Upper lobe of left lung (tissue), 6 donors: ENCODE results near the gene NHLRC1. TPM values are rescaled to one million over a fixed set of nuclear protein-coding genes. Genes with fewer than 3 reads are reported as not detected.
A peak's percentile ranks its signal among the peaks of the same experiment; 100 is the strongest.

Experiments
- ATAC-seq, 2 donors: fragments of 200-7000 bp; cut with Tn5 transposase; one replicate each; pipeline ENCODE4 v1.9.1; 2022; ENCODE audit warnings: mild to moderate bottlenecking in 2 of 2, moderate library complexity in 2 of 2; ENCODE audit not compliant: low FRiP score in 2 of 2
- DNase-seq, 2 donors: peaks; one replicate each; pipeline ENCODE4 v3.0.0-alpha.2; 2019 to 2020
- H3K27ac ChIP-seq, 4 donors: fragments of 200-600 bp; sonication (generic); one replicate each; pipeline ENCODE4 v1.5.1; 2016 to 2019
- H3K27me3 ChIP-seq, 4 donors: fragments of 200-600 bp; sonication (generic); one replicate each; pipeline ENCODE4 v1.5.1; 2017 to 2019
- H3K36me3 ChIP-seq, 4 donors: fragments of 200-600 bp; sonication (generic); one replicate each; pipeline ENCODE4 v1.5.1; 2016 to 2019
- H3K4me1 ChIP-seq, 4 donors: fragments of 200-600 bp; sonication (generic); one replicate each; pipeline ENCODE4 v1.5.1; 2018 to 2019
- H3K4me3 ChIP-seq, 4 donors: fragments of 200-600 bp; sonication (generic); one replicate each; pipeline ENCODE4 v1.5.1; 2017 to 2019; ENCODE audit warnings: mild to moderate bottlenecking in 2 of 4, moderate library complexity in 1 of 4
- H3K9me3 ChIP-seq, 4 donors: fragments of 200-600 bp; sonication (generic); one replicate each; pipeline ENCODE4 v1.5.1; 2018 to 2019
- CTCF ChIP-seq, 6 experiments: fragments of 450-650 bp in 4 of 6; fragments of 200-600 bp in 2 of 6; sonication (generic) in 2 of 6; IDR thresholded peaks; one replicate each; pipeline ENCODE4 v1.5.1; 2016 to 2019; ENCODE audit warnings: antibody characterized with exemption in 6 of 6
- EP300 ChIP-seq, 4 donors: sonication (generic); formaldehyde crosslinking; IDR thresholded peaks; one replicate each; pipeline ENCODE4 v1.5.1; 2017; ENCODE audit warnings: antibody characterized with exemption in 4 of 4, control low read depth in 2 of 4
- POLR2A ChIP-seq, 4 donors: fragments of 450-650 bp; IDR thresholded peaks; one replicate each; pipeline ENCODE4 v1.5.1; 2016 to 2017; ENCODE audit warnings: antibody characterized with exemption in 4 of 4, mild to moderate bottlenecking in 2 of 4
- POLR2AphosphoS5 ChIP-seq, 2 donors: sonication (generic); formaldehyde crosslinking; IDR thresholded peaks; one replicate each; pipeline ENCODE4 v1.5.1; 2017; ENCODE audit warnings: antibody characterized with exemption in 2 of 2
- WGBS, 2 donors: methylation state at CpG; one replicate each; pipeline ENCODE4 v1.1.5; 2017 to 2018; 5-methylcytosine and 5-hydroxymethylcytosine counted together
- total RNA-seq, 6 donors: library from RNA; depleted of rRNA in 4 of 6; stranded (reverse); fragments of >200 nt in 4 of 6; gene quantifications; one replicate each; pipeline versions ENCODE4 v1.1.0 to v1.2.1, GENCODE V29; 2016 to 2021
- donor health status: DM: no; HTN: no; CAD: no; lungs with moderate emphysema.
- donor health status: DM: no; HTN: yes; CAD: no; lungs with severe emphysema.

Gene NHLRC1
- total RNA-seq, 6 donors from 2014 or later: 1.9 to 4.1 (median 3.0) TPM; not detected in 2

- no peaks in the 10 kb centered on the region for H3K36me3 ChIP-seq
- no peak overlapping the region for H3K4me3 ChIP-seq
- TF ChIP-seq EP300 (IDR thresholded peaks at IDR 0.05): no peak
- no peak for TF ChIP-seq POLR2AphosphoS5 (IDR thresholded peaks at IDR 0.05)
- TF ChIP-seq CTCF (IDR thresholded peaks at IDR 0.05): no peak
- no peak for TF ChIP-seq POLR2A (IDR thresholded peaks at IDR 0.05)
- peaks cover 0 to 5% (median 2%) of the 10 kb centered on the region in 4 donors for H3K9me3 ChIP-seq
- WGBS, 2 donors: 64 to 69% methylated on average over 1 of the region's 1 CpG
- DNase-seq (no peak), ATAC-seq (no peak)
- H3K4me1 ChIP-seq: no peaks in the 10 kb centered on the region
- no peaks in the 10 kb centered on the region for H3K27me3 ChIP-seq
- H3K27ac ChIP-seq: no peak overlapping the region
These were observed 31.1 kb downstream of the NHLRC1 start for GRCh38 chr6:18091382-18091781.

DNA sequence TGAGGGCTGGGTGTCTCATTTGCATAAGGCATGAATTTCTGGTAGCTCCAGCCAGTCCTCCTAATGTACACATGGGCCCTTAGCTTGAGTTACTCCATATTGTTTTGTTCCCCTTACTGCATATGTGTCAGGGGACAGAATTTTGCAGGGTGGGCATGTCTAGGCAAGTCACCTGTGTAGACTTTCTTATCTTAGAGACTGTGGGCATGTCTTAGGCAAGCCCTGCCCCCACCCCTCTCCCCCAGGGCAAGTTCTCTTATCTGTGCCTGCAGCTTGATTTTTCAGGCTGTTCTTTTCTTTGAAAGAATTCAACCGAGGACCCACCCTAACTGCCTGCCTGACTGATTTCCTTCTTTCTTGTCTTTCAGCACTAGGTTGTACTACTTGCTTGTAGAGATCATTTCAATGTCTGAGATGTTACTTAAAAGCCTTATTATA lies 32.1 kb downstream of the NHLRC1 start:
- 87 to 88% methylated on average over 1 of the region's 1 CpG for WGBS, 2 donors
- Histone ChIP-seq H3K4me3 (no peak overlapping the region), H3K4me1 (no peaks in the 10 kb centered on the region), H3K9me3 (peaks cover 0 to 5% (median 2%) of the 10 kb centered on the region in 4 donors), H3K27ac (no peak overlapping the region), H3K36me3 (no peaks in the 10 kb centered on the region), H3K27me3 (no peaks in the 10 kb centered on the region)
- TF ChIP-seq POLR2AphosphoS5 (IDR thresholded peaks at IDR 0.05) (no peak), POLR2A (IDR thresholded peaks at IDR 0.05) (no peak), EP300 (IDR thresholded peaks at IDR 0.05) (no peak), CTCF (IDR thresholded peaks at IDR 0.05) (no peak)
- DNase-seq: no peak
- ATAC-seq: no peak

DNA sequence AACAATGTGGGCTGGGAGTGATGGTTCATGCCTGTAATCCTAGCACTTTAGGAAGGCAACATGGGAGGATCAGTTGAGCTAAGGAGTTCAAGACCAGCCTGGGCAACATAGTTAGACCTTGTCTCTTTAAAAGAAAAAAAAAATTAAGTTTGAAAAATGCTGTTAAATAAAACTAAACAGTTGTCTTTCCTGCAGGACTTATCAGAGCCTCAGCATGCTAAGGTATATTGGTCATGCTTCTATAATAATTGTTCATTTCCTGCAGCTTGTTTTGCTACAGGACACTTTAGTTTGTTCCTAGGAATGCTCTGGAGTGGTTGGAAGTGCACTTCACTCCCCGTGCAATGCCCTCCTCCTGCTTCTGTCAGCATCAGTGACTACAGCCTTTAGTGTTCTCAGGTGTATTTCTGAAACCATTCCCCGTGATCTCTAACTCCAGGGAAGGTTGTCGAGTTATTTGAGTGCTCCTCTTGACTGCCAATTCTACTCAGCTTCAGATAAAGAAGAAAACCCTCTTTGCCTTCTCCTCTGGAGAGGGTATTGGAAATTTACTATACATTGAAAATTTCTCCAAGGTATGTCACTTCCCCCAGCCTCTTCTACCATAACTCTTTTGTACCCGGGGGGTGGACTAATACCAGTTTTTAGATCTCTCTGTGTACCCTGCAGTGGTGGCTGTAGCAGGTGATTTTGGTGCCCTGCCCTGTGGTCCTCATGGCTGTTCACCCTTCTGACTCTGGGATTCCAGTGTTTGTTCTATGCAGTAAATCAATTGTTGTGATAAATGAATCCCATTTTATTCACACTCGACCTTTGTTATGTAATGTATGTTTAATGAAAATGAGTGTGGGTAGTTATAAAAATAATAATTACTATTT lies 33.8 kb downstream of the NHLRC1 start:
- ATAC-seq (peak; percentile 65 to 88), DNase-seq (no peak)
- peak overlapping the region in 1 of 4 donors; percentile 26 for H3K27ac ChIP-seq
- H3K36me3 ChIP-seq: no peaks in the 10 kb centered on the region
- no peak overlapping the region for H3K4me3 ChIP-seq
- H3K4me1 ChIP-seq: no peaks in the 10 kb centered on the region
- 56 to 61% methylated on average over 5 of the region's 5 CpGs for WGBS, 2 donors
- no peak for TF ChIP-seq POLR2A (IDR thresholded peaks at IDR 0.05)
- TF ChIP-seq CTCF (IDR thresholded peaks at IDR 0.05): no peak
- TF ChIP-seq EP300 (IDR thresholded peaks at IDR 0.05): peak in 1 of 4 donors; percentile 41
- no peak for TF ChIP-seq POLR2AphosphoS5 (IDR thresholded peaks at IDR 0.05)
- peaks cover 0 to 5% (median 2%) of the 10 kb centered on the region in 4 donors for H3K9me3 ChIP-seq
- H3K27me3 ChIP-seq: no peaks in the 10 kb centered on the region

GRCh38 chr6:18087396-18088165 lies 34.9 kb downstream of the NHLRC1 start:
- no peak overlapping the region for H3K4me3 ChIP-seq
- ATAC-seq (no peak), DNase-seq (no peak)
- H3K27ac ChIP-seq: no peak overlapping the region
- no peak for TF ChIP-seq POLR2A (IDR thresholded peaks at IDR 0.05)
- no peak for TF ChIP-seq POLR2AphosphoS5 (IDR thresholded peaks at IDR 0.05)
- no peak for TF ChIP-seq EP300 (IDR thresholded peaks at IDR 0.05)
- no peak for TF ChIP-seq CTCF (IDR thresholded peaks at IDR 0.05)
- no peaks in the 10 kb centered on the region for H3K27me3 ChIP-seq
- 78 to 90% methylated on average over 3 to 5 of the region's 5 CpGs for WGBS, 2 donors
- no peaks in the 10 kb centered on the region for H3K4me1 ChIP-seq
- no peaks in the 10 kb centered on the region for H3K36me3 ChIP-seq
- peaks cover 0 to 5% (median 2%) of the 10 kb centered on the region in 4 donors for H3K9me3 ChIP-seq
